ENCODE results near the gene CD93.

The CD93 gene

GRCh38 chr20:23081263-23081819 lies 4.8 kb downstream of the CD93 start:
- no peak for DNase-seq

- DNase-seq, result no peak
Observed at GRCh38 chr20:23080521-23080920, 5.6 kb downstream of the CD93 start.

- no peak for DNase-seq
Observed at GRCh38 chr20:23079926-23080325, 6.2 kb downstream of the CD93 start.

- no peak for DNase-seq
Observed at GRCh38 chr20:23079016-23079351, 7.1 kb downstream of the CD93 start.

GRCh38 chr20:23078351-23079015 lies 7.6 kb downstream of the CD93 start:
- no peak for DNase-seq

GRCh38 chr20:23077277-23077676 lies 8.8 kb downstream of the CD93 start:
- no peak for DNase-seq

- no peak for DNase-seq
Observed at GRCh38 chr20:23074052-23074451, 12.1 kb downstream of the CD93 start.

GRCh38 chr20:23072892-23073586 lies 13.1 kb downstream of the CD93 start:
- no peak for DNase-seq

- DNase-seq, result no peak
Observed at GRCh38 chr20:23071996-23072395, 14.1 kb downstream of the CD93 start.

DNA sequence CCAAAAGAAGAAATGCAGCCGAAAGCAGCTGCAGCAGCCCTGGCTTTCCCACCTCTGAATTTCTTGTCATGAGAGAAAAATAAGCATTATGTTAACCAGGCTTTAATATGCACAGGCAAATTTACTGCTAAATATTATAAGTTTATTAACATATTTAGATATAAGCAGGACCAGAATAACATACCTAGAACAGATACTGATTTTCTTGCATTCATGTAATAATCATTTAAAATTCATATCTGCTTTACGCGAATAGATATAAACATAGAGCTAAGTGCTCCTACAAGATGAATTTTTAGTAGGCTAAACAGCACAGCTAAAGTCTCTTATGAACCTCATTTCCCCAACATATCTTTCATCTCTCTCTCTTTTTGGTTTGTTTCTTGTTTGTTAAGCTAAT lies 14.7 kb downstream of the CD93 start:
- no peak for DNase-seq

DNA sequence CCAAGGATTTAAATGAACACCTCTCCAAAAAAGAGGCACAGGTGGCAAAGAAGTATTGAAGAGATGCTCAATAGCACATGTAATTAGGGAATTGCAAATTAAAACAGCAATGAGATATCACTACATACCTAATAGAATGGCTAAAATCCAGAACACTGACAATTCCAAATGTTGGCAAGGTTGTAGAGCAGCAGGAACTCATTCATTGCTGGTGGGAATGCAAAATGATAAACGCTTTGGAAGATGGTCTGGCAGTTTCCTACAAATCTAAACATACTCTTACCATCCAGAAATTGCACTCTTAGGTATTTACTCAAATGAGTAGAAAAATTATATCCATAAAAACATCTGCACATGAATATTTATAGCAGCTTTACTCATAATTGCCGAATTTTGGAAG lies 17.0 kb downstream of the CD93 start:
- DNase-seq, result no peak

- no peak for DNase-seq
Observed at GRCh38 chr20:23068283-23068682, 17.8 kb downstream of the CD93 start.

GRCh38 chr20:23066772-23067171 lies 19.4 kb downstream of the CD93 start:
- DNase-seq, result no peak

DNA sequence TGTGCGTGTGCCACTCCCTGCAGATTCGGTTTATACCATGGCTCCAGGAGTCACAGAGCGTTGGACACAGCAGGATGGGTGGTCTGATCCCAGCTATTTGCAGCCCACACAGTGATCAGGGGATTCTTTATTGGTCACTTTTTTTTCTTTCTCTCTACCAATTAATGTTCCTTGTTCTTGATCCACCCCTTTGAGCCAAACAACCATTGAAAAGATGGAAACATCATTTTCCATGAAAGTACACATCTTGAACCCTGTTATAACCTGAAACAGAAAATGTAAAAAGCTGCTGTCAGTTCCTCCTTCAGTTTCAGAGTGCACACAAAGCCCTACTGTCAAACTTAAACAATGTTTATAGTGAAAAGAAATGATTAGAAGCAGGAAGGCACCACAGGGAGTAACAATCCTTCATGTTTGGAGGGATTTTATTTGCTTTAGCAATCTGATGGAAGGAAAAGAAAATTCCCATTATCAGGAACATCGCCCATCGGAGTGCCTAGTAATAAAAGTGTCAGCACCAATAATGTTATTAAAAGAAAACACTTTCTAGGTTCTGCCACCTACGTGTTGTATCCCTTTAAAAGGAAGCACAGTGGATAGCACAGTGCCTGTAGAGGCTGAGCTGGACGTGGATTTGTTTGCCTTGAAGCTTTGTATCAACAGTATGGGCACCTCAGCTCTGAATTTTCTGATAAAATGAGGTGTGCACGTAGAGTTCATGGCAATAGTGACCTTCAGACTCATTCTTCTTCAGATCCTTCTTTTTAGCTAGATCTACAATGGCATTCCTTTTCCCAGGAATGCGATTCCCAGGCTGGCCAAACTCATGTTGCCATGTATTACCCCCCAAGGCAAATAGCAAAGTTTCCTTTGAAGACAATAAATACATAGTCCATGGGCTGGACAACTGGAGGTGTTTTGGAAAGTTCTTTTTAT lies 20.6 kb downstream of the CD93 start:
- DNase-seq, result no peak

DNA sequence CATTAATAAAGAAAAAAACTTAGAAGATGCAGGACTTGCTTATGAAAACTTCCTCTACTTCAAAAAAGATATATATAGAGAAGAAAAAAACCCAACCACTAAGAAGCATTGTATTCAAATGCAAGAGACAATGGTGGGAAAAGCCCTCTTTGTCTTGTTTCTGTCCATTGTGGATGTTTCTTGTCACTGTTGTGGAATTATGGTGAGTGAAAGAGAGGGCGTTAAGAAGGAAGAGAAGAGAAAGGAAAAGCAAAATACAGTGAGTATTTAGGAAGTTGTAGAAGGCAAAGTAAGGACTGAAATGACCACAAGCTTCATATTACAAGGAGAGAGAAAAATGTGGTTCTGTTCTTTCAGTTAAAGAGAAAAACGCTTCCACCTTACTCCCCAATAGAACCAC lies 22.5 kb downstream of the CD93 start:
- DNase-seq, result no peak

DNA sequence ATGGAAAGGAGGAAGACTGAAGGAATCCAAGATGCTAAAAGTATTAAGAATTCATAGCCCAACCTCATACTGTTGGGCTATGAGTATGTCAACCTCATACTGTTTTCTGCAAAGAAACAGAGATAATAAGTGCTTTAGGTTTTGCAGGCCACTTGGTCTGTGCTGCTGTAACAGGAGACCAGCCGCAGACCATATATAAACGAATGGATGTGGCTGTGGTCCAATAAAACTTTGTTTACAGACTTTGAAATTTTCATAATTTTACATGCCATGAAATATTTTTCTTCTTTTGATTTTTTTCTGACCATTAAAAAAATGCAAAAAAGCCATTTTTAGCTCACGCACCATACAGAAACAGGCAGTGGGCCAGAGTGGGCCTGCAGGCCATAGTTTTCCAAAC lies 23.0 kb downstream of the CD93 start:
- DNase-seq, result no peak

GRCh38 chr20:23062632-23063031 lies 23.5 kb downstream of the CD93 start:
- no peak for DNase-seq

DNA sequence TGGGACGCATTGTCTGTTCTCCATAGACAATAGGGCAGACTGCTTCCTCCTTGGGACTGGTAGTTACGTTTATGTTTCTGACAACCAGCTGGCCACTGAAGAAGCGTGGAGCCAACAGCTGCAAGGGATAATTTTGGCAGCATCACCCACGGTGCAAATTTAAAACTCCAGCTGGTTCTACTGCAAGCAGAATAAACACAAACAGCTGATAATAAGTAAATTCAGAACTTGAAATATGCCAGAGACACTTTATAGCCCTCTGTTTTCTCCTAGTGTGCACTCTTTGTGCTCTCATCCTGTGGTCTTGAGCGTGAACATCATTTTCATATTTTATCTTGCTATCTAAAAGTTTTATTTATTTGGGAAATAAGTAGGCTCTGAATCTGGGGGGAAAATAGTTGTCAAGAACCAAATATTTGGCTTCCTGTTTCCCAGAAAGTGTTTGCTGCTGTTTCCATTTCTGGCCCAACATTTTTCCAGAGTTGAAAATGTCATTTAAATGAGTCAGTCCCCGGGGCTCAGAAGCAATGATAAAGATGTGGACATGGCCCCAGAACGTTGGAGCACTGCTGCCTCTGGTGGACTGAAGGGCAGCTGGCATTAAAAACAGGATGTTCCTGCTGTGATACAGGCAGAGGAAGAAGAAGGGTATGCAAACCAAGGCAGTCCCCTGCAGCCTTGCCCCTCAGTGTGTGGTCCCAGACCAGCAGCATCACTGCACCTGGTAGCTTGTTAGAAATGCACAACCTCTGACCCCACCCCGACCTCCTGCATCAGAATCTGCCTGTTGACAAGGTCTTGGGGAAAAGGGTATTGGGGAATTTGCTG lies 24.2 kb downstream of the CD93 start:
- no peak for DNase-seq

DNA sequence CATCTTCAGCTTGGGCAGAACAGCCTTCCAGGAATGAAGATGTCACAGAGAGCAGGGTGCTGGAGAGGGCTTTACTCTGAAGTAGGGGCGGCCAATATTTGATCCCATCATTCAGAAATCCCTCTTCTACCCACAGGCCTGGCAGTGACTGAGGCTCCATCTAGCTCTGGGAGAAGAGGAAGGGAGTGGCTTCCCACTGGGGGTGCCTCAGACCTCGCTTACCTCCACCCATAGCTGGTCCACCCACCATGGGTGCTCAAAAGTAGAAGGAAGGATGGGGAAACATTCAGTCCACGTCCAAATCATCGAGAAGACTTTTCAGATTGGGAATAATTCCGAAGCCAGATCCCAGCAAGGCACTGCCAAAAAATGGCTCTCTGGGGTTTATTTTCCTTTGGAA lies 24.9 kb downstream of the CD93 start:
- DNase-seq, result no peak

DNA sequence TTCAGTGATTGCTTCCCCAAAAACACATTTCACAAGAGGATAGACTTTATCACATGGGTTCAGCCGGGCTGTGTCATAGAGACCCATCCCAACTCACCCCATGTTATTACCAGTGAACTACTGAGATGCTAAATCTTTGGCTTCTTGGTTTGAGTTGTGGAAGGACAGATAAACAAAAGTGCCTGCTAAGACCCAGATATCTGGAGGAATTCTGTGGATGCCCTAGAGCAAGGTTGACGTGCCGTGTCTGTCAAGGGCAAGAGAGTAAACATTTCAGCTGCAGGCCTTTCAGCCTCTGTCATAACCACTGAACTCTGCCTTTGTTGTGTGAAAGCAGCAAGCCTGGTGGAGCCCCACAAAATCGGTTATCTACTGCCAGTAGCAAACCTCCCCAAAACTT lies 25.5 kb downstream of the CD93 start:
- no peak for DNase-seq

DNA sequence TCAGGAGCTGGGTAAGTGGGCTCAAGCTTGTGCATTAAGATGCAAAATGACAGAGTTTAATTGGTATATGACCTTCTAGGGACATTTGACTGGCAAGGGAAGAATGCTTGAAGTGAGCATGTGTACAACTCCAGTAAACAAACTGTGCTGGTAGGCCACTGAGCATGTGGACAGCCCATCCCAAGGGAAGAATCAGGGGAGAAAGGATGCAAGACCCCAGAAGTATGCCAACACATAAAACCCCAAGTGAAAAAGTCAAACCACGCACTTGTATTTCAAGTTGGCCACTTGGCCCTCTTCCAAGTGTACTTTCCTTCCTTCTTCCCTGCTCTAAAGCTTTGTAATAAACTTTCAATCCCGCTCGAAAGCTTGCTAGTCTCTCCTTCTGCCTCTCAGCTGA lies 26.3 kb downstream of the CD93 start:
- no peak for DNase-seq

DNA sequence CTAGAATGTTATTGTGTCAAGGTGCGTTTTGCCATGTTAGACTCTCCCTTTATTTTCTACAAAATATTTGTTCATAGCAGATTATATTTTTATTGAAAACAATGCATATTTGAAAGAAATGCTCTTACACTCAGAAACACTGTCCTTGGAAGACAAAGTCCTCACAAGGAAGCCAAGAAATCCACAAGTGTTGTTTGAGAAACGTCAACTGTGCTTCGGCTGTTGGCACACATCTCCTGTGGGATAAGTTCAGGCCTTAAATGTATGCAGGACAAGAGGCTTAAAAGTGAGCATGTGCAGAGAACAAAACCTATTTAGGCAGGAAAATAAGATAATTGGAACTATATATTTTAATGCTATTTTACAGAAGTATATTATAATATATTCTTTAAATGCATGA lies 27.1 kb downstream of the CD93 start:
- DNase-seq, result no peak

- DNase-seq, result no peak
Observed at GRCh38 chr20:23058240-23058639, 27.9 kb downstream of the CD93 start.
